Measurements from ENCODE around the gene ADAM11.
"Not testable (repeated sequence)": the region's sequence is repeated elsewhere in the genome, so short reads cannot be mapped to it uniquely, and the experiment has no call there.

ADAM11 gene

DNA sequence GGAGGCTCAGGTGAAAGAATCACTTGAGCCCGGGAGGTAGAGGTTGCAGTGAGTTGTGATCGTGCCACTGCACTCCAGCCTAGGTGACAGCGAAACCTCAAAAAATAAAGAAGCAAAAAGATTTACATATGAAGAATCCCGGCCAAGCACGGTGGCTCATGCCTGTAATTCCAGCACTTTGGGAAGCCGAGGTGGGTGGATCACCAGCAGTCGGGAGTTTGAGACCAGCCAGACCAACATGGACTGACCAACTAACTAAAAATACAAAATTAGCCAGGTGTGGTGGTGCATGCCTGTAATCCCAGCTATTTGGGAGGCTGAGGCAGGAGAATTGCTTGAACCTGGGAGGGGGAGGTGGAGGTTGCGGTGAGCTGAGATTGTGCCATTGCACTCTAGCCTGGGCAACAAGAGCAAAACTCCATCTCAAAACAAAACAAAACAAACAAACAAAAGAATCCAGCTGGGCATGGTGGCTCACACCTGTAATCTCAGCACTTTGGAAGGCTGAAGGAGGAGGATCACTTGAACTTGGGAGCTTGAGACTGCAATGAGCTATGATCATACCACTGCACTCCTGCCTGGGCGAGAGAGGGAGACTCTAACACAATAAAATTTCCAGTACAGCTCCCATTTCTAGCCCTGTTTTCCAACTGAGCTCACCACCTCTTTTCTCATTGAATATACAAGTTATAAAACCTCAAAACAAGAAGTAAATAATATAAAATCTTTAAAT is 50.0 kb downstream of the ADAM11 start:
- not testable (repeated sequence) for H3K4me1 ChIP-seq (ENCODE audit: control insufficient read depth in 2 of 2, insufficient read depth in 2 of 2, low read length in 2 of 2); H3K27ac ChIP-seq (ENCODE audit: low read depth in 2 of 2, low read length in 2 of 2); H3K36me3 ChIP-seq (ENCODE audit: control insufficient read depth in 2 of 2, insufficient read depth in 2 of 2, low read length in 2 of 2); H3K9me3 ChIP-seq (ENCODE audit: control insufficient read depth in 2 of 2, low read length in 2 of 2); H3K9ac ChIP-seq (ENCODE audit: low read depth in 1 of 2, low read length in 2 of 2); H3K4me3 ChIP-seq (ENCODE audit: low read length in 2 of 2); H3K27me3 ChIP-seq (ENCODE audit: control insufficient read depth in 2 of 2, insufficient read depth in 2 of 2, low read length in 2 of 2)

DNA sequence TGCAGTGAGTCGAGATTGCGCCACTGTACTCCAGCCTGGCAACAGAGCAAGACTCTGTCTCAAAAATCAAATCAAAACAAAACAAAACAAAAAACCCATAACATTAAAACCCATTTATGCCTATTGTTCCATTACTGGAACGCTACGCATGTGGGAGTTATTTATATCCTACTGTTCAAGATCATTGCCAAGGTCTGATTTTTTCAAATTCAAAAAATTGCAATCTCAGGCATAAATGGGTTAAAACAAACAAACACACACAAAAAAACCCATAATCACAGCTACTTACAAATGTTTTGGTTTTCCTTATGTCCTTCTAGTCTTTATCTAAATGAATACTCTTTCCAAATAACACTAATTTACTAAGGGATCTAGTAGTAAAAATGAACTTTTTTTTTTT is 53.5 kb downstream of the ADAM11 start:
- no peaks in the 10 kb centered on the region for H3K27me3 ChIP-seq (ENCODE audit: control insufficient read depth in 2 of 2, insufficient read depth in 2 of 2, low read length in 2 of 2)
- H3K27ac ChIP-seq (ENCODE audit: low read depth in 2 of 2, low read length in 2 of 2) = no peak overlapping the region
- H3K4me1 ChIP-seq (ENCODE audit: control insufficient read depth in 2 of 2, insufficient read depth in 2 of 2, low read length in 2 of 2) = no peaks in the 10 kb centered on the region
- no peaks in the 10 kb centered on the region for H3K36me3 ChIP-seq (ENCODE audit: control insufficient read depth in 2 of 2, insufficient read depth in 2 of 2, low read length in 2 of 2)
- H3K4me3 ChIP-seq (ENCODE audit: low read length in 2 of 2) = no peak overlapping the region
- no peaks in the 10 kb centered on the region for H3K9me3 ChIP-seq (ENCODE audit: control insufficient read depth in 2 of 2, low read length in 2 of 2)
- no peak overlapping the region for H3K9ac ChIP-seq (ENCODE audit: low read depth in 1 of 2, low read length in 2 of 2)

DNA sequence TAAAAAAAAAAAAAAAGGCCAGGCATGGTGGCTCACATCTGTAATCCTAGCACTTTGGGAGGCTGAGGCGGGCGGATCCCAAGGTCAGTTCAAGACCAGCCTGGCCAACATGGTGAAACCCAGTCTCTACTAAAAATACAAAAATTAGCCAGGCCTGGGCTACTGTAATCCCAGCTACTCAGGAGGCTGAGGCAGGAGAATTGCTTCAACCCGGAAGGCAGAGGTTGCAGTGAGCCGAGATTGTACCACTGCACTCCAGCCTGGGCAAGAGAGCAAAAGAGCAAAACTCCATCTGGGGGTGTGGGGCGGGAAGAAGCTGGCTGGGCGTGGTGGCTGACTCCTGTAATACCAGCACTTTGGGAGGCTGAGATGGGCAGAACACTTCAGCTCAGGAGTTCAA is 59.7 kb downstream of the ADAM11 start:
- not testable (repeated sequence) for H3K4me1 ChIP-seq (ENCODE audit: control insufficient read depth in 2 of 2, insufficient read depth in 2 of 2, low read length in 2 of 2); H3K27ac ChIP-seq (ENCODE audit: low read depth in 2 of 2, low read length in 2 of 2); H3K36me3 ChIP-seq (ENCODE audit: control insufficient read depth in 2 of 2, insufficient read depth in 2 of 2, low read length in 2 of 2); H3K27me3 ChIP-seq (ENCODE audit: control insufficient read depth in 2 of 2, insufficient read depth in 2 of 2, low read length in 2 of 2); H3K4me3 ChIP-seq (ENCODE audit: low read length in 2 of 2); H3K9ac ChIP-seq (ENCODE audit: low read depth in 1 of 2, low read length in 2 of 2); H3K9me3 ChIP-seq (ENCODE audit: control insufficient read depth in 2 of 2, low read length in 2 of 2)

DNA sequence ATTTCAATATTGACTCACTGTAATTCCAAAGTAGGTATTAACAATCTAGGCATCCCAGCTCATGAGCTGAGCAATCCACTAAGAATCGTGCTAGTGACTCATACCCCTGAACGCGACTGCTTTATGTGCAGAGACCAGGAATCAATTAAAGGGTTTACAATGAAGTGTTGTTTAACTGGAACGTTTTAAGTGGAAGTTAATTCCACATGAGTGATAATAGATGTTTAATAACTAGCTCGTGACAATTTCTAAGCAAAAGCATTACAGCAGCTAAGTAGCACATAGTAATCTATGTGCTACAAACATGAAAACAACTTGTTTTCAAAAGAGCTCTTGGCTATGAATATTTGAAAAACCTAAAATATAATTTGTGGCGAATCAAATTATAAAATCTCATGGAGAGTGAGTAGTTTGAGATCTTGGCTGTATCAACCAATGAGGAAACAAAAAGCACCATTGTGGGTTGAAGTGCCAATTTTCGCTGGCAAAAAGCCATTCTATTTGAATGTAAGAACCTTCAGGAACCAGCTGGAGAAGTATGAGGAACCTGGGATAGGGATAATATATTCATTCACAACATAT is 61.9 kb downstream of the ADAM11 start:
- no peak overlapping the region for H3K9ac ChIP-seq (ENCODE audit: low read depth in 1 of 2, low read length in 2 of 2)
- no peak overlapping the region for H3K4me3 ChIP-seq (ENCODE audit: low read length in 2 of 2)
- H3K4me1 ChIP-seq (ENCODE audit: control insufficient read depth in 2 of 2, insufficient read depth in 2 of 2, low read length in 2 of 2) = no peaks in the 10 kb centered on the region
- H3K36me3 ChIP-seq (ENCODE audit: control insufficient read depth in 2 of 2, insufficient read depth in 2 of 2, low read length in 2 of 2) = no peaks in the 10 kb centered on the region
- H3K27me3 ChIP-seq (ENCODE audit: control insufficient read depth in 2 of 2, insufficient read depth in 2 of 2, low read length in 2 of 2) = peaks cover 0 to 4% of the 10 kb centered on the region in 2 donors
- H3K9me3 ChIP-seq (ENCODE audit: control insufficient read depth in 2 of 2, low read length in 2 of 2) = no peaks in the 10 kb centered on the region
- H3K27ac ChIP-seq (ENCODE audit: low read depth in 2 of 2, low read length in 2 of 2) = no peak overlapping the region

DNA sequence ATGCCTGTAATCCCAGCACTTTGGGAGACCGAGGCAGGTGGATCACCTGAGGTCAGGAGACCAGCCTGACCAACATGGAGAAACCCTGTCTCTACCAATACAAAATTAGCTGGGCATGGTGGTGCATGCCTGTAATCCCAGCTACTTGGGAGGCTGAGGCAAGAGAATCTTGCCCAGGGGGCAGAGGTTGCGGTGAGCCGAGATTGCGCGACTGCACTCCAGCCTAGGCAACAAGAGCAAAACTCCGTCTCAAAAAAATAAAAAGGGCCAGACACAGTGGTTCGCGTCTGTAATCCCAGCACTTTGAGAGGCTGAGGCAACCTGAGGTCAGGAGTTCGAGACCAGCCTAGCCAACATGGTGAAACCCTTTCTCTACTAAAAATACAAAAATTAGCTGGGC is 66.4 kb downstream of the ADAM11 start:
- H3K4me3 ChIP-seq (ENCODE audit: low read length in 2 of 2); H3K27ac ChIP-seq (ENCODE audit: low read depth in 2 of 2, low read length in 2 of 2); H3K4me1 ChIP-seq (ENCODE audit: control insufficient read depth in 2 of 2, insufficient read depth in 2 of 2, low read length in 2 of 2); H3K9ac ChIP-seq (ENCODE audit: low read depth in 1 of 2, low read length in 2 of 2); H3K9me3 ChIP-seq (ENCODE audit: control insufficient read depth in 2 of 2, low read length in 2 of 2); H3K36me3 ChIP-seq (ENCODE audit: control insufficient read depth in 2 of 2, insufficient read depth in 2 of 2, low read length in 2 of 2): not testable (repeated sequence)
- H3K27me3 ChIP-seq (ENCODE audit: control insufficient read depth in 2 of 2, insufficient read depth in 2 of 2, low read length in 2 of 2) = peaks cover 8 to 19% of the 10 kb centered on the region in 2 donors

DNA sequence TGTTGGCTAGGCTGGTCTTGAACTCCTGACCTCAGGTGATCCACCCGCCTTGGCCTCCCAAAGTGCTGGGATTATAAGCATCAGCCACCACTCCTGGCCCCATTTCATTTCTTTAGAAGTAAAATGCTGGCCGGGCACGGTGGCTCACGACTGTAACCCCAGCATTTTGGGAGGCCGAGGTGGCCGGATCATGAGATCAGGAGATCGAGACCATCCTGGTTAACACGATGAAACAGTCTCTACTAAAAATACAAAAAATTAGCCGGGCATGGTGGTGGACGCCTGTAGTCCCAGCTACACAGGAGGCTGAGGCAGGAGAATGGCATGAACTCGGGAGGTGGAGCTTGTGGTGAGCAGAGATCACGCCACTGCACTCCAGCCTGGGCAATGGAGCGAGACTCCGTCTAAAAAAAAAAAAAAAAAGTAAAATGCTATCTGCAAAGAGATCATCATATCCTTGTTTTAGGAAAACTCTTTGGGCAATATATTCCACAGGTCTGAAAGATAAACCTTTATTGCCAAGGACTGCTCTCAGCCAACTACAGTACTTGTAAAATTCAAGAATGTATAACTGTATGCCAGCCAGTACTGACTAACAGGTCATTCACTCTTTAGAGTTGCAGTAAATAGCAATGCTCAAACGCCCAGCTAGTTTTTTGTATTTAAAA is 67.5 kb downstream of the ADAM11 start:
- no peaks in the 10 kb centered on the region for H3K36me3 ChIP-seq (ENCODE audit: control insufficient read depth in 2 of 2, insufficient read depth in 2 of 2, low read length in 2 of 2)
- peaks cover 17 to 20% of the 10 kb centered on the region in 2 donors for H3K27me3 ChIP-seq (ENCODE audit: control insufficient read depth in 2 of 2, insufficient read depth in 2 of 2, low read length in 2 of 2)
- H3K9ac ChIP-seq (ENCODE audit: low read depth in 1 of 2, low read length in 2 of 2) = no peak overlapping the region
- H3K4me3 ChIP-seq (ENCODE audit: low read length in 2 of 2) = no peak overlapping the region
- peaks cover 0 to 5% of the 10 kb centered on the region in 2 donors for H3K4me1 ChIP-seq (ENCODE audit: control insufficient read depth in 2 of 2, insufficient read depth in 2 of 2, low read length in 2 of 2)
- no peaks in the 10 kb centered on the region for H3K9me3 ChIP-seq (ENCODE audit: control insufficient read depth in 2 of 2, low read length in 2 of 2)
- no peak overlapping the region for H3K27ac ChIP-seq (ENCODE audit: low read depth in 2 of 2, low read length in 2 of 2)

DNA sequence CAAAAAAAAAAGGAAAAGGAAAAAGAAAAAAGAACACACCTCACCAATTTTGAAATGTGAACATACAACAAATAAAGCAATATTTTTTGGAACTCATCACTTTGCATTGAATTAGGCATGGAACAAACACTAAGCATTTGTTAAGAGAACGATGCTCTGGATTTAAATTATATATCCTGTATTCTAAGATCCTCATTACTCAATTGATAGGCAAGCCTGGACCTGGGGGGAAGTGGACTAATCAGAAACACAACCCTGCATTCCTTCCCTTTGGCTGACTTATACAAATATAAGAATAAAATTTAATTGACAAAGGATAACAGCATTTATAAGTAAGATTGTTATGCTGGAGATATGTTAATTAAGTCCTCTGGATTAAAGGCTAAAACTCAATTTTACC is 69.1 kb downstream of the ADAM11 start:
- H3K9me3 ChIP-seq (ENCODE audit: control insufficient read depth in 2 of 2, low read length in 2 of 2) = no peaks in the 10 kb centered on the region
- H3K36me3 ChIP-seq (ENCODE audit: control insufficient read depth in 2 of 2, insufficient read depth in 2 of 2, low read length in 2 of 2) = no peaks in the 10 kb centered on the region
- no peak overlapping the region for H3K9ac ChIP-seq (ENCODE audit: low read depth in 1 of 2, low read length in 2 of 2)
- H3K4me1 ChIP-seq (ENCODE audit: control insufficient read depth in 2 of 2, insufficient read depth in 2 of 2, low read length in 2 of 2) = peaks cover 0 to 5% of the 10 kb centered on the region in 2 donors
- no peak overlapping the region for H3K27ac ChIP-seq (ENCODE audit: low read depth in 2 of 2, low read length in 2 of 2)
- H3K4me3 ChIP-seq (ENCODE audit: low read length in 2 of 2) = no peak overlapping the region
- peaks cover 19 to 25% of the 10 kb centered on the region in 2 donors for H3K27me3 ChIP-seq (ENCODE audit: control insufficient read depth in 2 of 2, insufficient read depth in 2 of 2, low read length in 2 of 2)

DNA sequence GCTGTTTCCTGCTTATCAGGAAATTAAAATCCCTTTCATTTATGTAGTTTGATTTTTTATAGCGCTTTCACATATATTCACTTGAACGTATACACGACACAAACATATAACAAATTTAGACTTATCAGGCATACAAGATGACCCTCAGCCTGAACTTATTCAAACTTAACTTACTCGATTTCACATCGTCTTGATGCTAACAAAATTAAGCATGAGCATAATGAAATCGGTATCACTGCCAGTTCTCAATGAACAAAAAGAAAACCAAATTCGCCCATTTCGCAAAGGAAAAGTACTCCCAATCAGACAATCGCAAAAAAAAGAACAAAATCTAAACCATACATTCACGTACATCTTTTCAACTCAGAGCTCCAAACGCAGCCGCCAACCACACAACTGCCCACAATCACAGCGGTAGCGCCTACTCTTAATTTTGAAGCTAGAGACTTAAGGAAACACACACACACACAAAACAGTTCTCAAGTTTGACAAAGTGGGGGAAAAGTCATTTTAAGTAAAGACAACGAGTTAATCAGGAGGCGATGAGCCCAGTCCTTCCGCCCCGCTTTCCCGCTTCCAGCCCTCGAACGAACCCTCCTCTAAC is 70.2 kb downstream of the ADAM11 start:
- H3K27ac ChIP-seq (ENCODE audit: low read depth in 2 of 2, low read length in 2 of 2) = peak overlapping the region in 1 of 2 donors; percentile 61
- H3K9ac ChIP-seq (ENCODE audit: low read depth in 1 of 2, low read length in 2 of 2) = peak overlapping the region in 1 of 2 donors; percentile 39

DNA sequence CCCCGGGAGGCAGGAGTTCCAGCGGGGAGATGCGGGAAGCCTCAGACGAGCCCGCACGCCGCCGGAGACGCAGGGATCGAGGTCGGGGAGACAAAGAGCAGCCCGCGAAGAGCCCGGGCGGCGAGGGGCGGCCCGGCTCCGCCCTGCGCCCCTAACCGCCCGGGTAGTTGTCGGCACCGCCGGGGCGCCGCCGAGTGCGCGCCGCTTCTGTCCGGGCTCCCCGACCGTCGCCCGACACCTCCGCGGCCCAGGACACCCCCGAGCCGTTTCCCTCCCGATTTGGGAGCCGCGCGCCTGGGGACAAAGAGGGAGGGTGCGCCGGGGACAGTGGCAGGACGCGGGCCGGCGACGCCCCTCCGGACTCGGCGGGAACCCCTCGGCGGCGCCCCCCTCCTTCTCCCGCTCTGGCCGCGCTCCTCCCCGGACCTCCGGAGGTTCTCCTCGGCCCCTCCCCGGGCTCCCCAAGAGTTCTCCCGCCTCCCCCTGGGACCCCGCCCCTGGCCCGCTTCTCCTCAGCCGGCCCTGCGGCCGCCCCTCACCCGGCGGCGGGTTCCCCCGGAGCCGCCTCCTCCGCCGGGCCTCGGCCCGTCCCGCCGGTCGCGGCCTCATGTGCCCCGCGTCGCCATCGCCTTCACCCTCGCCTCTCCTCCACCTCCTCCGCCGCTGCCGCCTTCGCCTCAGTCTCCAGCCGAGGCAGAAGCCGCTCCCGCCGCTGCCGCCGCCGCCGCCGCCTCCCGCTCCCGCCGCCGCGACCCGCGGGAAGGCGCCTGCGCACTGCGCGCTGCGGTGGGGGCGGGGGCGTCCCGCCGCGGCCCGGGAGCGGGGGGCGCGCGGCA is 71.0 kb downstream of the ADAM11 start, which contains the start of gene GJC1:
GJC1 (minus strand) TSS at position 765 of the 836 bp plus-strand sequence. CDS start 24,470 bp downstream, outside the sequence.
- H3K36me3 ChIP-seq (ENCODE audit: control insufficient read depth in 2 of 2, insufficient read depth in 2 of 2, low read length in 2 of 2) = no peaks in the 10 kb centered on the region
- peak within 1 kb of the TSS; percentile 31 to 67 for H3K4me3 ChIP-seq (ENCODE audit: low read length in 2 of 2)
- no peaks in the 10 kb centered on the region for H3K9me3 ChIP-seq (ENCODE audit: control insufficient read depth in 2 of 2, low read length in 2 of 2)
- H3K27ac ChIP-seq (ENCODE audit: low read depth in 2 of 2, low read length in 2 of 2) = peak within 1 kb of the TSS in 1 of 2 donors; percentile 61
- peaks cover 19 to 30% of the 10 kb centered on the region in 2 donors for H3K27me3 ChIP-seq (ENCODE audit: control insufficient read depth in 2 of 2, insufficient read depth in 2 of 2, low read length in 2 of 2)
- H3K4me1 ChIP-seq (ENCODE audit: control insufficient read depth in 2 of 2, insufficient read depth in 2 of 2, low read length in 2 of 2) = peaks cover 0 to 5% of the 10 kb centered on the region in 2 donors
- H3K9ac ChIP-seq (ENCODE audit: low read depth in 1 of 2, low read length in 2 of 2) = peak within 1 kb of the TSS in 1 of 2 donors; percentile 39

More for the DNA sequence above, 70.2 kb downstream of the ADAM11 start:
- H3K36me3 ChIP-seq (ENCODE audit: control insufficient read depth in 2 of 2, insufficient read depth in 2 of 2, low read length in 2 of 2) = no peaks in the 10 kb centered on the region
- H3K4me3 ChIP-seq (ENCODE audit: low read length in 2 of 2) = peak overlapping the region; percentile 6 to 67
- H3K27me3 ChIP-seq (ENCODE audit: control insufficient read depth in 2 of 2, insufficient read depth in 2 of 2, low read length in 2 of 2) = peaks cover 19 to 30% of the 10 kb centered on the region in 2 donors
- peaks cover 0 to 5% of the 10 kb centered on the region in 2 donors for H3K4me1 ChIP-seq (ENCODE audit: control insufficient read depth in 2 of 2, insufficient read depth in 2 of 2, low read length in 2 of 2)
- H3K9me3 ChIP-seq (ENCODE audit: control insufficient read depth in 2 of 2, low read length in 2 of 2) = no peaks in the 10 kb centered on the region
